HG02678 (cell line): Measurements from ENCODE around the gene GAGE12H.
"Not testable (repeated sequence)": the region's sequence is repeated elsewhere in the genome, so short reads cannot be mapped to it uniquely, and the experiment has no call there.

Experiments
- ATAC-seq: cut with Tn5 transposase; IDR thresholded peaks from one replicate; pipeline ENCODE4 v1.9.1; 2021; ENCODE audit warnings: mild to moderate bottlenecking, moderate library complexity; ENCODE audit not compliant: unreplicated experiment

Gene GAGE12H, protein sequence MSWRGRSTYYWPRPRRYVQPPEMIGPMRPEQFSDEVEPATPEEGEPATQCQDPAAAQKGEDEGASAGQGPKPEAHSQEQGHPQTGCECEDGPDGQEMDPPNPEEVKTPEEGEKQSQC

DNA sequence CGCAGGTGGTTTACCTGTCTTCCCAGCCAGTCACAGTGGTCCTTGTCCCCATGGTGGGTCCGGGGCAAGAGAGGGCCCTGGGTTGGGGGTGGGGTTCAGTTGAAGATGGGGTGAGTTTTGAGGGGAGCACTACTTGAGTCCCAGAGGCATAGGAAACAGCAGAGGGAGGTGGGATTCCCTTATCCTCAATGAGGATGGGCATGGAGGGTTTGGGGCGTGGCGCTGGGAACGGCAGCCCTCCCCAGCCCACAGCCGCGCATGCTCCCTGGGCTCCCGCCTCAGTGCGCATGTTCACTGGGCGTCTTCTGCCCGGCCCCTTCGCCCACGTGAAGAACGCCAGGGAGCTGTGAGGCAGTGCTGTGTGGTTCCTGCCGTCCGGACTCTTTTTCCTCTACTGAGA lies at the start of gene GAGE12H:
GAGE12H (plus strand) TSS at position 301 of the 400 bp plus-strand sequence. CDS start 1,155 bp downstream, outside the sequence.
- not testable (repeated sequence) for ATAC-seq

DNA sequence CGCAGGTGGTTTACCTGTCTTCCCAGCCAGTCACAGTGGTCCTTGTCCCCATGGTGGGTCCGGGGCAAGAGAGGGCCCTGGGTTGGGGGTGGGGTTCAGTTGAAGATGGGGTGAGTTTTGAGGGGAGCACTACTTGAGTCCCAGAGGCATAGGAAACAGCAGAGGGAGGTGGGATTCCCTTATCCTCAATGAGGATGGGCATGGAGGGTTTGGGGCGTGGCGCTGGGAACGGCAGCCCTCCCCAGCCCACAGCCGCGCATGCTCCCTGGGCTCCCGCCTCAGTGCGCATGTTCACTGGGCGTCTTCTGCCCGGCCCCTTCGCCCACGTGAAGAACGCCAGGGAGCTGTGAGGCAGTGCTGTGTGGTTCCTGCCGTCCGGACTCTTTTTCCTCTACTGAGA lies 47.9 kb upstream of the GAGE12H start, which contains the start of gene GAGE12C:
GAGE12C (plus strand) TSS at position 301 of the 400 bp plus-strand sequence. CDS start 1,155 bp downstream, outside the sequence.
- ATAC-seq: not testable (repeated sequence)

DNA sequence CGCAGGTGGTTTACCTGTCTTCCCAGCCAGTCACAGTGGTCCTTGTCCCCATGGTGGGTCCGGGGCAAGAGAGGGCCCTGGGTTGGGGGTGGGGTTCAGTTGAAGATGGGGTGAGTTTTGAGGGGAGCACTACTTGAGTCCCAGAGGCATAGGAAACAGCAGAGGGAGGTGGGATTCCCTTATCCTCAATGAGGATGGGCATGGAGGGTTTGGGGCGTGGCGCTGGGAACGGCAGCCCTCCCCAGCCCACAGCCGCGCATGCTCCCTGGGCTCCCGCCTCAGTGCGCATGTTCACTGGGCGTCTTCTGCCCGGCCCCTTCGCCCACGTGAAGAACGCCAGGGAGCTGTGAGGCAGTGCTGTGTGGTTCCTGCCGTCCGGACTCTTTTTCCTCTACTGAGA lies 38.3 kb upstream of the GAGE12H start, which contains the start of gene GAGE12D:
GAGE12D (plus strand) TSS at position 301 of the 400 bp plus-strand sequence. CDS start 1,155 bp downstream, outside the sequence.
- ATAC-seq: not testable (repeated sequence)

DNA sequence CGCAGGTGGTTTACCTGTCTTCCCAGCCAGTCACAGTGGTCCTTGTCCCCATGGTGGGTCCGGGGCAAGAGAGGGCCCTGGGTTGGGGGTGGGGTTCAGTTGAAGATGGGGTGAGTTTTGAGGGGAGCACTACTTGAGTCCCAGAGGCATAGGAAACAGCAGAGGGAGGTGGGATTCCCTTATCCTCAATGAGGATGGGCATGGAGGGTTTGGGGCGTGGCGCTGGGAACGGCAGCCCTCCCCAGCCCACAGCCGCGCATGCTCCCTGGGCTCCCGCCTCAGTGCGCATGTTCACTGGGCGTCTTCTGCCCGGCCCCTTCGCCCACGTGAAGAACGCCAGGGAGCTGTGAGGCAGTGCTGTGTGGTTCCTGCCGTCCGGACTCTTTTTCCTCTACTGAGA lies 28.8 kb upstream of the GAGE12H start, which contains the start of gene GAGE12E:
GAGE12E (plus strand) TSS at position 301 of the 400 bp plus-strand sequence. CDS start 1,155 bp downstream, outside the sequence.
- not testable (repeated sequence) for ATAC-seq

DNA sequence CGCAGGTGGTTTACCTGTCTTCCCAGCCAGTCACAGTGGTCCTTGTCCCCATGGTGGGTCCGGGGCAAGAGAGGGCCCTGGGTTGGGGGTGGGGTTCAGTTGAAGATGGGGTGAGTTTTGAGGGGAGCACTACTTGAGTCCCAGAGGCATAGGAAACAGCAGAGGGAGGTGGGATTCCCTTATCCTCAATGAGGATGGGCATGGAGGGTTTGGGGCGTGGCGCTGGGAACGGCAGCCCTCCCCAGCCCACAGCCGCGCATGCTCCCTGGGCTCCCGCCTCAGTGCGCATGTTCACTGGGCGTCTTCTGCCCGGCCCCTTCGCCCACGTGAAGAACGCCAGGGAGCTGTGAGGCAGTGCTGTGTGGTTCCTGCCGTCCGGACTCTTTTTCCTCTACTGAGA lies 19.2 kb upstream of the GAGE12H start, which contains the start of gene GAGE12F:
GAGE12F (plus strand) TSS at position 301 of the 400 bp plus-strand sequence. CDS start 1,155 bp downstream, outside the sequence.
- ATAC-seq: not testable (repeated sequence)

DNA sequence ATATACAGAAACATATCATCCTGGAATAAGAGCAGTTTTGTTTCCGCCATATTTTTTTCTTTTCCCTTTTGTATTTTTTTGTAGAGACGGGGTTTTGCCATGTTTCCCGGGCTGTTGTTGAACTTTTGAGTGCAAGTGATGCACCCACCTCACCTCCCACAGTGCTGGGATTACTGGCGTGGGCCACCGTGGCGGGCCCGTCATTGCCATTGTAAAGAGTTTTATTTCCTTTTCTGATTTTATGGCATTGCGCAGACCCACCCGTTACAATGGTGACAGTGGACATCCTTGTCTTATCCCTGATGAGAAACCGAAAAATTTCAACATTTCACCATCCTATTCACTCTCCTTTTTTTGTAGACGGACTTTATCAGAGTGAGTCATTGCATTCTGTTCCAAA lies 11.0 kb upstream of the GAGE12H start:
- ATAC-seq: not testable (repeated sequence)

DNA sequence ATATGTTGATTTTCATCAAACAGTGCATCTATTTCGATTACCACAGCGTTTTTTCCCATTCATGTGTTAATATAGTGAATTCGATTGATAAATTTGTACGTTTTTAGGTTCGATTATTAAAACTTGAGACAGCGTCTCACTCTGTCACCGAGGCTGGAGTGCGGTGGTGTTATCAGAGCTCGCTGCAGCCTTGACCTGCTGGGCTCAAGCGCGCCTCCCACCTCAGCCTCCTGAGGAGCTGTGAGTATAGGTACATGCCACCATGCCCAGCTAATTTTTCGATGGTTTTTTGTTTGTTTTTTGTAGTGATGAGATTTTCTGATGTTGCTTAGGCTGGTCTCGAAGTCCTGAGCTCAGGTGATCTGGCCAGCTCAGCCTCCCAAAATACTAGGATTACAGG lies 10.6 kb upstream of the GAGE12H start:
- ATAC-seq: not testable (repeated sequence)

DNA sequence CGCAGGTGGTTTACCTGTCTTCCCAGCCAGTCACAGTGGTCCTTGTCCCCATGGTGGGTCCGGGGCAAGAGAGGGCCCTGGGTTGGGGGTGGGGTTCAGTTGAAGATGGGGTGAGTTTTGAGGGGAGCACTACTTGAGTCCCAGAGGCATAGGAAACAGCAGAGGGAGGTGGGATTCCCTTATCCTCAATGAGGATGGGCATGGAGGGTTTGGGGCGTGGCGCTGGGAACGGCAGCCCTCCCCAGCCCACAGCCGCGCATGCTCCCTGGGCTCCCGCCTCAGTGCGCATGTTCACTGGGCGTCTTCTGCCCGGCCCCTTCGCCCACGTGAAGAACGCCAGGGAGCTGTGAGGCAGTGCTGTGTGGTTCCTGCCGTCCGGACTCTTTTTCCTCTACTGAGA lies 9.6 kb upstream of the GAGE12H start, which contains the start of gene GAGE12G:
GAGE12G (plus strand) TSS at position 301 of the 400 bp plus-strand sequence. CDS start 1,155 bp downstream, outside the sequence.
- ATAC-seq: not testable (repeated sequence)

DNA sequence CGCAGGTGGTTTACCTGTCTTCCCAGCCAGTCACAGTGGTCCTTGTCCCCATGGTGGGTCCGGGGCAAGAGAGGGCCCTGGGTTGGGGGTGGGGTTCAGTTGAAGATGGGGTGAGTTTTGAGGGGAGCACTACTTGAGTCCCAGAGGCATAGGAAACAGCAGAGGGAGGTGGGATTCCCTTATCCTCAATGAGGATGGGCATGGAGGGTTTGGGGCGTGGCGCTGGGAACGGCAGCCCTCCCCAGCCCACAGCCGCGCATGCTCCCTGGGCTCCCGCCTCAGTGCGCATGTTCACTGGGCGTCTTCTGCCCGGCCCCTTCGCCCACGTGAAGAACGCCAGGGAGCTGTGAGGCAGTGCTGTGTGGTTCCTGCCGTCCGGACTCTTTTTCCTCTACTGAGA lies 9.4 kb downstream of the GAGE12H start, which contains the start of gene GAGE2A:
GAGE2A (plus strand) TSS at position 301 of the 400 bp plus-strand sequence. CDS start 1,155 bp downstream, outside the sequence.
- ATAC-seq: not testable (repeated sequence)

DNA sequence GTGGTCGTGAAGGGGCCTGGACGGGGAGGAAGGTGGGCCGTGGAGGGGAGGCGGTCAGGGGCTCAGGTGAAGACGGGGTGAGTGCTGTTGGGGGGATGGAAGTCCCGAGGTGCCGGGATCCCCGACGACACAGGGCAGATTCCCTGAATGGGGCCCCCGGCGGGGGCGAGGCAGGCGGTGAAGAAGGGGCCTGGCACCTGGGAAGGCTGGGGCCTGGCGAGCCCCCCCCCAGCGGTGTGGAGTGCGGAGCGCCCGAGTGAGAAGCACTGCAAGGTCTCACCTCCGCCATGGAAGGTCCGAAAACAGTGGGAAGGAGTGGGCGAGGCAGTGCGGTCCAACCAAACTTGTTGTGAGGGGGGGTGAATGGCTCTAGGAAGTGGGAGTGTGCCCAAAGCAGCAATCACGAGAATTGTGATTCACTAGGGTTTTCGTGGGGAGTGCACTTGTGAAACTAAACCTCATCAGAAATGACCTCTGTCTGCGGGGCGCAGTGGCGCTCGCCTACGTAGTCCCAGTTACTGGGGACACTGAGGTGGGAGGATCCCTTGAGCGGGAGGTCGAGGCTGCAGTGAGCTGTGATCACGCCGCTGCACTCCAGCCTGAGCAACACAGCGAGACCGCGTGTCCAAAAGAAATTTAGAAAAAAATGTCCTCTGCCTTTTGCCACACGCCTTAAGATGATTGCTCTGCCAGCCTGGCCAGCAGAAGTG lies 10.2 kb downstream of the GAGE12H start:
- ATAC-seq: not testable (repeated sequence)

DNA sequence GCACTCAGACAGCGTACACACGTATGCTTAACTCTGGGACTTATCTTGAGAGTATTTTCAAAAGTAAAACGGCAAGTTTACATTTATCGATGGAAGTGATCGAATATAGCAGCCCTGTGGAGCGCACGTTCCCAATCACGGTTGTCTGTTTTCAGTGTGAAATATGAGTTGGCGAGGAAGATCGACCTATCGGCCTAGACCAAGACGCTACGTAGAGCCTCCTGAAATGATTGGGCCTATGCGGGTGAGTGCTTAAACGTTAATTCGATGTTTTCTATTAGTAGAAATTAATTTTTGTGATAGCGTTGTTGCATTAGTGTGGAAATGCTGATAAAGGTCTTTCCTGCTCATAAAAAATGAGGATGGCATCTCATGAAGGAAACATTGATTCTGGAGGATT lies 10.7 kb downstream of the GAGE12H start:
- ATAC-seq: not testable (repeated sequence)

DNA sequence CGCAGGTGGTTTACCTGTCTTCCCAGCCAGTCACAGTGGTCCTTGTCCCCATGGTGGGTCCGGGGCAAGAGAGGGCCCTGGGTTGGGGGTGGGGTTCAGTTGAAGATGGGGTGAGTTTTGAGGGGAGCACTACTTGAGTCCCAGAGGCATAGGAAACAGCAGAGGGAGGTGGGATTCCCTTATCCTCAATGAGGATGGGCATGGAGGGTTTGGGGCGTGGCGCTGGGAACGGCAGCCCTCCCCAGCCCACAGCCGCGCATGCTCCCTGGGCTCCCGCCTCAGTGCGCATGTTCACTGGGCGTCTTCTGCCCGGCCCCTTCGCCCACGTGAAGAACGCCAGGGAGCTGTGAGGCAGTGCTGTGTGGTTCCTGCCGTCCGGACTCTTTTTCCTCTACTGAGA lies 19.0 kb downstream of the GAGE12H start, which contains the start of gene GAGE1:
GAGE1 (plus strand) TSS at position 301 of the 400 bp plus-strand sequence. CDS start 1,155 bp downstream, outside the sequence.
- not testable (repeated sequence) for ATAC-seq

DNA sequence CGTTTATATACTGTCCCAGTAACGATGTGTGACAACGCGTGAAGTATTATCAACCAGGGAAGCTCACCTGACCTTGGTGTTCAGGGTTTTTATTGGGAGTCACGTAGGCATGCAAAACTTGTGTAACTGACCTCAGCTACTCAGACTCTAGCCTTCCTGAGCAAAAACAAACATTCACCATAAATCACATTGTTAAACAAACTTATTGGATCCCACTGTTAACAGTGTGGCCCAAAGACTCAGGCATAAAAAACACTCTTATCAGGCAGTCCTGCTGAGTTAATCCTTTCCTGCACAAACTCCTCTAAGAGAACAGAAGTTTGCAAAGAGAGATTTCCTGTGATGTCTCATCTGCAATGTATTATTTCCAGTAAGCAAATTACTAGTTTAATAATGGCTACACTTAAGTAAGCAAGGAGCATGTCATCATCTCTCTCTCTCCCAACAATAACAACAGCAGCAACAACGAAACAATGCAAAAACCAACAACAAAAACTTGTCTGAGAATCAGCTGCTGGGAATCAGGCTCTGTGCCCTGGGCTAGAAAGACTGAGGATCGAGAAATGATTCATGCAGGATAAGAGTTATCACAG lies 31.1 kb downstream of the GAGE12H start:
- ATAC-seq: no peak

DNA sequence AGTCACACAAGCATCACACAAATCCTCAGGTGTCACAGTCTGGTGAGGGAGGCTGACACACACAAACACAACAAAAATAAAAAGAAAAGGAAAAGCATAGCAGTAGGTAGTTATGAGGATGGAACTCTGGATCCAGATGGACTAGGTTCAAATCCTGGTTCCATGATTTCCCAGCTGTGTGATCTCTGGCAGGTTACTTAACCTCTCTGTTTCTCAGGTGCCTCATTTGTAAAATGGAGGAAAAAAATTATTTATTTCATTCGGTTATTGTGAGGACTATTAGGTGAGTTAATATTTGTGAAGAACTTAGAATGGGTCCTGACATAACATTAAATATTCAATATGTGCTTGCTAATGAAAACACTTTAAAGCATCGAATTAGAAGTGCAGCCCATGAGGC lies 38.8 kb downstream of the GAGE12H start:
- ATAC-seq: no peak

DNA sequence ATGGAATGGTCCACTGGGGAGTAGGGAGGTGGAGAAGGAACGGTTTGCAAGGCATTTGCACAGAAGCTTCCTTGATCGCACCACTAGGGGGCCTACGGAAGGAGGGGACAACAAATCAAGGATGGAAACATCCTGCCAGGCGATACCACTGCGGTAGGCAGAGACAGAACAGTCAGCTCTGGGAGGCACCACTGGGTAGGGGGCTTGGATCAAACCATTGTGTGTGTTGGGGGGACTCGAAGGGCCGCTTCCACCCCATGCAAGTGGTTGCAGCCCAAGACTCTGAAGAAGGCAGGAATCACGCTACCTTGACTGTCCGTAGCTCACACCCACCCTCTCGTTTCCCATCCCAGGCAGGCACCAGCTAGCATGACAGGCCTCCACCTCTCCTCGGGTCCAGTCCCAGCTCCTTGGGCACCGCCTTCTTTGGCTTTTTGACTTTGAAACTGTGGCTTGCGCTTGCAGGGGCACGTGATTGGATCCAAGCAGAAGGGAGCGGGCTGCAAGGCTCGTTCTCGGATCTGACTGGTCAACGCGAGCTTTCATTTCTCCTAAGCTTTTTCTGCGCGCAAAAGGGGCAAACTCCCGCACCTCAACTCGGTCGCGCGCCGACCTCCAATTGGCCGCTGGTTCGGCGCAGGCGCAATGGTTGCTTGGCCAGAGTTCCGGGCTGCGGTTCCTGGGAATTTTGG lies 47.5 kb downstream of the GAGE12H start:
- no peak for ATAC-seq
